Measurements from ENCODE around the gene FANCI.

GRCh38 chr15:89227425-89227824 is 16.4 kb upstream of the FANCI start:
- no peak for TF ChIP-seq CTCF (IDR thresholded peaks at IDR 0.05)
- no peak for TF ChIP-seq POLR2A (IDR thresholded peaks at IDR 0.05)

All from body of pancreas (tissue), 4 donors.